ENCODE results near the gene BZW2. TPM values are rescaled to one million over a fixed set of nuclear protein-coding genes. Genes with fewer than 3 reads are reported as not detected.
A peak's percentile ranks its signal among the peaks of the same experiment; 100 is the strongest.

The BZW2 gene
- total RNA-seq, 4 donors from 2014 or later: 16.1 to 135 (median 70.9) TPM

DNA sequence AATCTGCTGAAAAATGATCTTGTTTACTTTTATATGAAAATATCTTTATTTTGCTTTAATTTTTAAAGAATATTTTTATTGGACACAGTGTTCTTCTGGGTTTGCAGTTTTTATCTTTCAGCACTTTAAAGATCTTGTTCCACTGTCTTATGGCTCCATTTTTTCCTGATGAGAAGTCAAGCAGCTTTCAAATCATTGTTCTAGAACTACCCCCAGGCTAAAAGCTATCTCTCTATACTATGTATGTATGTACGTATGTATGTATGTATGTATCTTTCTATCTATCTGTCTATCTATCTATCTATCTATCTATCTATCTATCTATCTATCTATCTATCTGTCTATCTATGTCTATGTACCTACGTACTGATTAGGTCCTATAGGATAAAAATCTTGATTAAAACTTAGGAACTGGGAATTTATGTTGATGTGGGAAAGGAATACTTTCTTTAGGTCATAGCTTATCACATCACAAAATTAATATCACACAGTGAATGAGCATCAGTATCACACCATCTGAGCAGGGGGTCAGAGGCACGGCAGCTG is 72.2 kb downstream of the BZW2 start:
- DNase-seq: no peak
- in situ Hi-C loops (cut with MboI; ENCODE audit: low pct_ligation_motif_present in 1 of 4, low pct_unique_long_range_greater_than_20kb in 1 of 4, low sequenced_read_pairs in 3 of 4) (no loop called here), intact Hi-C loops (cut with DNase I; ENCODE audit: low total_unique reads) (no loop called here)
- TF ChIP-seq EP300 (IDR thresholded peaks at IDR 0.05; ENCODE audit: low read depth) (no peak), POLR2A (IDR thresholded peaks at IDR 0.05) (no peak), POLR2AphosphoS5 (IDR thresholded peaks at IDR 0.05) (no peak)
- TF ChIP-seq, protein P1, sequence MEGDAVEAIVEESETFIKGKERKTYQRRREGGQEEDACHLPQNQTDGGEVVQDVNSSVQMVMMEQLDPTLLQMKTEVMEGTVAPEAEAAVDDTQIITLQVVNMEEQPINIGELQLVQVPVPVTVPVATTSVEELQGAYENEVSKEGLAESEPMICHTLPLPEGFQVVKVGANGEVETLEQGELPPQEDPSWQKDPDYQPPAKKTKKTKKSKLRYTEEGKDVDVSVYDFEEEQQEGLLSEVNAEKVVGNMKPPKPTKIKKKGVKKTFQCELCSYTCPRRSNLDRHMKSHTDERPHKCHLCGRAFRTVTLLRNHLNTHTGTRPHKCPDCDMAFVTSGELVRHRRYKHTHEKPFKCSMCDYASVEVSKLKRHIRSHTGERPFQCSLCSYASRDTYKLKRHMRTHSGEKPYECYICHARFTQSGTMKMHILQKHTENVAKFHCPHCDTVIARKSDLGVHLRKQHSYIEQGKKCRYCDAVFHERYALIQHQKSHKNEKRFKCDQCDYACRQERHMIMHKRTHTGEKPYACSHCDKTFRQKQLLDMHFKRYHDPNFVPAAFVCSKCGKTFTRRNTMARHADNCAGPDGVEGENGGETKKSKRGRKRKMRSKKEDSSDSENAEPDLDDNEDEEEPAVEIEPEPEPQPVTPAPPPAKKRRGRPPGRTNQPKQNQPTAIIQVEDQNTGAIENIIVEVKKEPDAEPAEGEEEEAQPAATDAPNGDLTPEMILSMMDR (IDR thresholded peaks at IDR 0.05): no peak
- H3K36me3 ChIP-seq: no peaks in the 10 kb centered on the region
- no peaks in the 10 kb centered on the region for H3K9me3 ChIP-seq
- peaks cover 0 to 10% (median 8%) of the 10 kb centered on the region in 4 donors for H3K4me1 ChIP-seq
- H3K27ac ChIP-seq: no peak overlapping the region
- no peaks in the 10 kb centered on the region for H3K27me3 ChIP-seq
- no peak overlapping the region for H3K4me3 ChIP-seq
- WGBS, 2 donors (ENCODE audit: low coverage in 1 of 2): 87 to 90% methylated on average over 3 of the region's 3 CpGs

DNA sequence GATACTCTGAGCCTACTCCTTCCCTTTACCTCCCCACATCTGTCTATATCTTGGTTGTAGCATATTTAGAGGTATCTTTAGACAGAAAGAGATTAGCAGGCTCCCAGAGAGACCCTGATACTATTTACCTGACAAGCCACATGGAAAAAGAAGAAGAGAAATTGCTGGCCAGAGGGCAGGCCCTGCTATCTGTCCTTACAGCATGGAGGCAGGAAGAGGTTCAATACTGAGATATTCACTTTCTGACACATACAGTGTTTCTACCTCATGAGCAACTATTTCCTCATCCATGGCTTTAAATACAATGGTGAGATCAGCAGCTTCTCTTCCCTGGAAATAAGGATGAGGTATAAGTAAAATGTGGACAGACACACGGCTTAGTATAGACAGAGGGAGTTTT is 73.7 kb downstream of the BZW2 start:
- intact Hi-C loops (cut with DNase I; ENCODE audit: low total_unique reads) (no loop called here), in situ Hi-C loops (cut with MboI; ENCODE audit: low pct_ligation_motif_present in 1 of 4, low pct_unique_long_range_greater_than_20kb in 1 of 4, low sequenced_read_pairs in 3 of 4) (no loop called here)
- peaks cover 0 to 10% (median 8%) of the 10 kb centered on the region in 4 donors for H3K4me1 ChIP-seq
- TF ChIP-seq POLR2A (IDR thresholded peaks at IDR 0.05) (no peak), POLR2AphosphoS5 (IDR thresholded peaks at IDR 0.05) (no peak), EP300 (IDR thresholded peaks at IDR 0.05; ENCODE audit: low read depth) (no peak)
- TF ChIP-seq, protein P1 (IDR thresholded peaks at IDR 0.05): no peak
- H3K4me3 ChIP-seq: no peak overlapping the region
- H3K36me3 ChIP-seq: no peaks in the 10 kb centered on the region
- 77 to 100% methylated on average over 1 of the region's 1 CpG for WGBS, 2 donors (ENCODE audit: low coverage in 1 of 2)
- no peaks in the 10 kb centered on the region for H3K9me3 ChIP-seq
- H3K27ac ChIP-seq: peak overlapping the region; percentile 24 to 58 (median 50)
- no peak for DNase-seq
- no peaks in the 10 kb centered on the region for H3K27me3 ChIP-seq

DNA sequence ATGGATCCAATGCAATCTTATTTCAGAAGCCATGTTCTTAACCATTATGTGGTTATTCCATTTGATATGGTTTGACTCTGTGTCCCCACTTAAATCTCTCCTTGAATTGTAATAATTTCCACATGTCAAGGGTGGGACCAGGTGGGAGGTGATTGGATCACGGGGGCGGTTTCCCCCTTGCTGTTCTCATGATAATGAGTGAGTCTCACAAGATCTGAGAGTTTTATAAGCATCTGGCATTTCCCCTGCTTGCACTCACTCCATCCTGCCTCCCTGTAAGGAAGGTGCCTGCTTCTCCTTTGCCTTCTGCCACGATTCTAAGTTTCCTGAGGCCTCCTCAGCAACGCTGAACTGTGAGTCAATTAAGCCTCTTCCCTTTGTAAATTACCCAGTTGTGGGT is 75.6 kb downstream of the BZW2 start:
- Histone ChIP-seq H3K4me3 (no peak overlapping the region), H3K9me3 (no peaks in the 10 kb centered on the region), H3K4me1 (peaks cover 0 to 10% (median 8%) of the 10 kb centered on the region in 4 donors), H3K27ac (no peak overlapping the region), H3K36me3 (no peaks in the 10 kb centered on the region), H3K27me3 (no peaks in the 10 kb centered on the region)
- WGBS, 2 donors (ENCODE audit: low coverage in 1 of 2): 84 to 86% methylated on average over 4 of the region's 4 CpGs
- DNase-seq: no peak
- intact Hi-C loops (cut with DNase I; ENCODE audit: low total_unique reads): no loop called here
- in situ Hi-C loops (cut with MboI; ENCODE audit: low pct_ligation_motif_present in 1 of 4, low pct_unique_long_range_greater_than_20kb in 1 of 4, low sequenced_read_pairs in 3 of 4): no loop called here
- TF ChIP-seq, protein P1 (IDR thresholded peaks at IDR 0.05): no peak
- TF ChIP-seq EP300 (IDR thresholded peaks at IDR 0.05; ENCODE audit: low read depth): no peak
- TF ChIP-seq POLR2AphosphoS5 (IDR thresholded peaks at IDR 0.05): no peak
- TF ChIP-seq POLR2A (IDR thresholded peaks at IDR 0.05): no peak

DNA sequence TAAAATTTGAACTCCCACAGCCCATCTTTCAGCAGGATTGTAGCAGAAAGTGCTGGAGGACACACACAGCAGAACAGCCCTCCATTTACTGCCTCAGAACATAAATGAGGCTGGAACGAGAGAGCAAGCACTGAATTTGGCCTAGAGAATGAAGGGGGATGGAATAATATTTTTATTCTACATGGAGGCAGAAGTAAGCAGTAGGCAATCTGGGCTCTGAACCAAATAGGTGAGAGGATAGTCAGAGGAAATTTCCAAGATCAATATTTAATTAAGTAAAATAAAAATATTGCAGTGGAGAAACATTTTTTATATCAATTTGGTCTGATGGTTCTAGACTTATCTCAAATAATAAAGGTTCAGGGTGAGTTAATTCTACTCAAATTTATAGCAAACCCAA is 78.4 kb downstream of the BZW2 start:
- H3K4me3 ChIP-seq: no peak overlapping the region
- intact Hi-C loops (cut with DNase I; ENCODE audit: low total_unique reads) (no loop called here), in situ Hi-C loops (cut with MboI; ENCODE audit: low pct_ligation_motif_present in 1 of 4, low pct_unique_long_range_greater_than_20kb in 1 of 4, low sequenced_read_pairs in 3 of 4) (no loop called here)
- no peak overlapping the region for H3K27ac ChIP-seq
- no peaks in the 10 kb centered on the region for H3K36me3 ChIP-seq
- H3K27me3 ChIP-seq: no peaks in the 10 kb centered on the region
- TF ChIP-seq POLR2AphosphoS5 (IDR thresholded peaks at IDR 0.05): no peak
- no peak for TF ChIP-seq POLR2A (IDR thresholded peaks at IDR 0.05)
- TF ChIP-seq, protein P1 (IDR thresholded peaks at IDR 0.05): no peak
- TF ChIP-seq EP300 (IDR thresholded peaks at IDR 0.05; ENCODE audit: low read depth): no peak
- no peak for DNase-seq
- peaks cover 0 to 7% (median 5%) of the 10 kb centered on the region in 4 donors for H3K4me1 ChIP-seq
- WGBS, 2 donors (ENCODE audit: low coverage in 1 of 2): 75 to 92% methylated on average over 1 of the region's 1 CpG
- no peaks in the 10 kb centered on the region for H3K9me3 ChIP-seq

Data from transverse colon (tissue), 4 donors.